ENCODE measurements around the gene METAP2.

DNA sequence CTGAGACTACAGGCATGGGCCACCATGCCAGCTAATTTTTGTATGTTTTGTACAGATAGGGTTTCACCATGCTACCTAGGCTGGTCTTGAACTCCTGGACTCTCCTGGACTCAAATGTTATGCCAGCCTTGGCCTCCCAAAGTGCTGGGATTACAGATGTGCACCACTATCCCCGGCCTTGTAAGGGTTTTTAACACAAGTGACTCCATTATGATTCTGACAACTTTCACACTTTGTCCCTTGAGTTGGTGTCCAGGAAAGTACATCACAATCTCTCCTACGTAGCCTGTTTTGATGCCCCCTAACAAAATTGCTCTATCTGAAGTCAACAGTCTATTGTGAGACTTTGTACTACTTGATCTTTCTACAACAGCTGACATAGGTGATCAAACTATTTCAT is 11.4 kb upstream of the METAP2 start:
- TF ChIP-seq, protein P1, sequence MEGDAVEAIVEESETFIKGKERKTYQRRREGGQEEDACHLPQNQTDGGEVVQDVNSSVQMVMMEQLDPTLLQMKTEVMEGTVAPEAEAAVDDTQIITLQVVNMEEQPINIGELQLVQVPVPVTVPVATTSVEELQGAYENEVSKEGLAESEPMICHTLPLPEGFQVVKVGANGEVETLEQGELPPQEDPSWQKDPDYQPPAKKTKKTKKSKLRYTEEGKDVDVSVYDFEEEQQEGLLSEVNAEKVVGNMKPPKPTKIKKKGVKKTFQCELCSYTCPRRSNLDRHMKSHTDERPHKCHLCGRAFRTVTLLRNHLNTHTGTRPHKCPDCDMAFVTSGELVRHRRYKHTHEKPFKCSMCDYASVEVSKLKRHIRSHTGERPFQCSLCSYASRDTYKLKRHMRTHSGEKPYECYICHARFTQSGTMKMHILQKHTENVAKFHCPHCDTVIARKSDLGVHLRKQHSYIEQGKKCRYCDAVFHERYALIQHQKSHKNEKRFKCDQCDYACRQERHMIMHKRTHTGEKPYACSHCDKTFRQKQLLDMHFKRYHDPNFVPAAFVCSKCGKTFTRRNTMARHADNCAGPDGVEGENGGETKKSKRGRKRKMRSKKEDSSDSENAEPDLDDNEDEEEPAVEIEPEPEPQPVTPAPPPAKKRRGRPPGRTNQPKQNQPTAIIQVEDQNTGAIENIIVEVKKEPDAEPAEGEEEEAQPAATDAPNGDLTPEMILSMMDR (IDR thresholded peaks at IDR 0.05): no peak
- no peak for TF ChIP-seq ZFX (IDR thresholded peaks at IDR 0.05; ENCODE audit: borderline replicate concordance)

Measured in 22Rv1 (cell line).